HEK293 (cell line): ENCODE data around the gene NCDN.

Experiments
- CTCF ChIA-PET: fragments of 350-600 bp; formaldehyde crosslinking; extraction: SDS; loops from one replicate; lab custom pipeline; 2021; ENCODE audit warnings: antibody characterized with exemption; lab: Yijun Ruan, JAX
- POLR2A ChIA-PET: fragments of 300-600 bp; formaldehyde crosslinking; extraction: SDS; loops from one replicate; lab custom pipeline; 2020; ENCODE audit warnings: antibody characterized with exemption, inconsistent platforms; lab: Yijun Ruan, JAX
- H3K27ac ChIP-seq: fragments of 200-500 bp; sonication (Bioruptor generic); 2 replicates; pipeline ENCODE4 v1.5.1; 2014; ENCODE audit warnings: low read depth, low read length, control low read depth, inconsistent platforms; ENCODE audit errors: extremely low read depth
- H3K36me3 ChIP-seq, 2 experiments: fragments of 200-500 bp in 1 of 2; sonication (Bioruptor generic) in 1 of 2; 1 replicate in 1 of 2; 2 replicates in 1 of 2; pipeline ENCODE4 v1.5.1; 2014 to 2017; ENCODE audit warnings: inconsistent platforms in 2 of 2, low read length in 2 of 2; ENCODE audit not compliant: control insufficient read depth in 2 of 2, insufficient read depth in 1 of 2
- H3K4me1 ChIP-seq: fragments of 200-500 bp; sonication (Bioruptor generic); 2 replicates; pipeline ENCODE4 v1.5.1; 2014; ENCODE audit warnings: mild to moderate bottlenecking, low read length, inconsistent platforms; ENCODE audit not compliant: control insufficient read depth, insufficient read depth
- H3K4me3 ChIP-seq: 2 replicates; pipeline ENCODE4 v1.5.1; 2011; ENCODE audit warnings: low read depth, mild to moderate bottlenecking, control low read depth, low read length, moderate library complexity
- H3K9me3 ChIP-seq: fragments of 200-500 bp; sonication (Bioruptor generic); 2 replicates; pipeline ENCODE4 v1.5.1; 2014; ENCODE audit warnings: low read depth, low read length, inconsistent platforms; ENCODE audit not compliant: control insufficient read depth, insufficient read depth
- ZBTB17 ChIP-seq: fragments of 450-650 bp; formaldehyde crosslinking; IDR thresholded peaks from 2 replicates; pipeline ENCODE4 v1.5.1; 2016; ENCODE audit warnings: missing biosample characterization, missing genetic modification characterization
- ZBTB8A ChIP-seq: fragments of 450-650 bp; formaldehyde crosslinking; IDR thresholded peaks from 2 replicates; pipeline ENCODE4 v1.5.1; 2016; ENCODE audit warnings: missing biosample characterization, missing genetic modification characterization
- ZFP3 ChIP-seq: fragments of 450-650 bp; formaldehyde crosslinking; IDR thresholded peaks from 2 replicates; pipeline ENCODE4 v1.5.1; 2016; ENCODE audit warnings: low read depth, missing biosample characterization, missing genetic modification characterization
- ZNF175 ChIP-seq: fragments of 450-650 bp; formaldehyde crosslinking; IDR thresholded peaks from 2 replicates; pipeline ENCODE4 v1.5.1; 2016; ENCODE audit warnings: missing biosample characterization, missing genetic modification characterization
- ZNF433 ChIP-seq: fragments of 450-650 bp; formaldehyde crosslinking; IDR thresholded peaks from 2 replicates; pipeline ENCODE4 v1.5.1; 2016; ENCODE audit warnings: missing biosample characterization, missing genetic modification characterization, low read depth
- ZNF501 ChIP-seq: fragments of 450-650 bp; formaldehyde crosslinking; IDR thresholded peaks from 2 replicates; pipeline ENCODE4 v1.5.1; 2016; ENCODE audit warnings: missing biosample characterization, missing genetic modification characterization
- ZNF596 ChIP-seq: fragments of 450-650 bp; IDR thresholded peaks from 2 replicates; pipeline ENCODE4 v1.5.0; 2018; ENCODE audit warnings: missing biosample characterization, mild to moderate bottlenecking, missing genetic modification characterization, moderate library complexity
- ZNF600 ChIP-seq: fragments of 450-650 bp; formaldehyde crosslinking; IDR thresholded peaks from 2 replicates; pipeline ENCODE4 v1.5.1; 2016; ENCODE audit warnings: missing biosample characterization, missing genetic modification characterization
- ZNF621 ChIP-seq: fragments of 450-650 bp; formaldehyde crosslinking; IDR thresholded peaks from 2 replicates; pipeline ENCODE4 v1.5.1; 2017; ENCODE audit warnings: missing biosample characterization, missing genetic modification characterization
- TF ChIP-seq, protein P1 (sequence below): fragments of 450-650 bp; formaldehyde crosslinking; IDR thresholded peaks from 2 replicates; pipeline ENCODE4 v1.5.1; 2016; ENCODE audit warnings: missing biosample characterization, missing genetic modification characterization
- TF ChIP-seq, protein P2 (sequence below): fragments of 450-650 bp; formaldehyde crosslinking; IDR thresholded peaks from 2 replicates; pipeline ENCODE4 v1.5.1; 2016; ENCODE audit warnings: missing biosample characterization, missing genetic modification characterization
- TF ChIP-seq, protein P3 (sequence below): fragments of 450-650 bp; formaldehyde crosslinking; IDR thresholded peaks from 2 replicates; pipeline ENCODE4 v1.5.1; 2016; ENCODE audit warnings: missing biosample characterization, missing genetic modification characterization, low read depth
- TF ChIP-seq, protein P4 (sequence below): fragments of 450-650 bp; formaldehyde crosslinking; IDR thresholded peaks from 2 replicates; pipeline ENCODE4 v1.5.1; 2016; ENCODE audit warnings: missing biosample characterization, missing genetic modification characterization
- TF ChIP-seq, protein P5 (sequence below): fragments of 450-650 bp; formaldehyde crosslinking; IDR thresholded peaks from 2 replicates; pipeline ENCODE4 v1.5.1; 2017; ENCODE audit warnings: missing biosample characterization, missing genetic modification characterization
- TF ChIP-seq, protein P6 (sequence below): fragments of 450-650 bp; formaldehyde crosslinking; IDR thresholded peaks from 2 replicates; pipeline ENCODE4 v1.5.1; 2017; ENCODE audit warnings: missing biosample characterization, mild to moderate bottlenecking, missing genetic modification characterization, moderate library complexity

NCDN gene

DNA sequence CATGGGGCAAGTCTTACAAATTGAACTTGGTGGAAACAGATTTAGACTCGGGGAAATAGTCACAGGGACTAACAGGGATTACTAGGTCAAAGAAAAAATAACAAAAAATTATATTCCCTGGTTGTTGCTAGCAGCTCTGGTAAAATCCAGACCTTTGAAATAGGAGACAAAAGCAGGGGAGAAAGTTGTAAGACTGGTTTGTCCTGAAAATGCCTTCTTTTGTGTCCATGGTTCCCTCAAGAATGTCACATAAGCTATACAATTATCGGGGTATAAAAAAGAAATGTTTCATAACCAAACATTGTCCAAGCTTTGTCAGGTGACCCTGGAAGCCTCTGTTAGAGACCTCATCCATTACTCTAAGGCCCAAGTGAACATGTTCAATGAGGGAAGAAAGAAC is 33.5 kb upstream of the NCDN start:
- Histone ChIP-seq H3K27ac (no peak overlapping the region), H3K36me3 (no peaks in the 10 kb centered on the region), H3K4me1 (no peaks in the 10 kb centered on the region), H3K4me3 (no peak overlapping the region), H3K9me3 (no peaks in the 10 kb centered on the region)
- ChIA-PET CTCF (interaction anchor here (0.8 kb wide), 1 partner anchor 8 kb away, joined by 3 read pairs; no protein-coding TSS in a partner anchor), POLR2A (no interaction called here)
- TF ChIP-seq, protein P1, sequence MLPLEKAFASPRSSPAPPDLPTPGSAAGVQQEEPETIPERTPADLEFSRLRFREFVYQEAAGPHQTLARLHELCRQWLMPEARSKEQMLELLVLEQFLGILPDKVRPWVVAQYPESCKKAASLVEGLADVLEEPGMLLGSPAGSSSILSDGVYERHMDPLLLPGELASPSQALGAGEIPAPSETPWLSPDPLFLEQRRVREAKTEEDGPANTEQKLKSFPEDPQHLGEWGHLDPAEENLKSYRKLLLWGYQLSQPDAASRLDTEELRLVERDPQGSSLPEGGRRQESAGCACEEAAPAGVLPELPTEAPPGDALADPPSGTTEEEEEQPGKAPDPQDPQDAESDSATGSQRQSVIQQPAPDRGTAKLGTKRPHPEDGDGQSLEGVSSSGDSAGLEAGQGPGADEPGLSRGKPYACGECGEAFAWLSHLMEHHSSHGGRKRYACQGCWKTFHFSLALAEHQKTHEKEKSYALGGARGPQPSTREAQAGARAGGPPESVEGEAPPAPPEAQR (tag by site-specific recombination) = no peak
- TF ChIP-seq, protein P2, sequence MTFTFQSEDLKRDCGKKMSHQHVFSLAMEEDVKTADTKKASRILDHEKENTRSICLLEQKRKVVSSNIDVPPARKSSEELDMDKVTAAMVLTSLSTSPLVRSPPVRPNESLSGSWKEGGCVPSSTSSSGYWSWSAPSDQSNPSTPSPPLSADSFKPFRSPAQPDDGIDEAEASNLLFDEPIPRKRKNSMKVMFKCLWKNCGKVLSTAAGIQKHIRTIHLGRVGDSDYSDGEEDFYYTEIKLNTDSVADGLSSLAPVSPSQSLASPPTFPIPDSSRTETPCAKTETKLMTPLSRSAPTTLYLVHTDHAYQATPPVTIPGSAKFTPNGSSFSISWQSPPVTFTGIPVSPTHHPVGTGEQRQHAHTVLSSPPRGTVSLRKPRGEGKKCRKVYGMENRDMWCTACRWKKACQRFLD (tag by site-specific recombination) = no peak
- TF ChIP-seq, protein P3, sequence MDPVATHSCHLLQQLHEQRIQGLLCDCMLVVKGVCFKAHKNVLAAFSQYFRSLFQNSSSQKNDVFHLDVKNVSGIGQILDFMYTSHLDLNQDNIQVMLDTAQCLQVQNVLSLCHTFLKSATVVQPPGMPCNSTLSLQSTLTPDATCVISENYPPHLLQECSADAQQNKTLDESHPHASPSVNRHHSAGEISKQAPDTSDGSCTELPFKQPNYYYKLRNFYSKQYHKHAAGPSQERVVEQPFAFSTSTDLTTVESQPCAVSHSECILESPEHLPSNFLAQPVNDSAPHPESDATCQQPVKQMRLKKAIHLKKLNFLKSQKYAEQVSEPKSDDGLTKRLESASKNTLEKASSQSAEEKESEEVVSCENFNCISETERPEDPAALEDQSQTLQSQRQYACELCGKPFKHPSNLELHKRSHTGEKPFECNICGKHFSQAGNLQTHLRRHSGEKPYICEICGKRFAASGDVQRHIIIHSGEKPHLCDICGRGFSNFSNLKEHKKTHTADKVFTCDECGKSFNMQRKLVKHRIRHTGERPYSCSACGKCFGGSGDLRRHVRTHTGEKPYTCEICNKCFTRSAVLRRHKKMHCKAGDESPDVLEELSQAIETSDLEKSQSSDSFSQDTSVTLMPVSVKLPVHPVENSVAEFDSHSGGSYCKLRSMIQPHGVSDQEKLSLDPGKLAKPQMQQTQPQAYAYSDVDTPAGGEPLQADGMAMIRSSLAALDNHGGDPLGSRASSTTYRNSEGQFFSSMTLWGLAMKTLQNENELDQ (tag by site-specific recombination) = no peak
- TF ChIP-seq ZNF600 (tag by site-specific recombination) = no peak

DNA sequence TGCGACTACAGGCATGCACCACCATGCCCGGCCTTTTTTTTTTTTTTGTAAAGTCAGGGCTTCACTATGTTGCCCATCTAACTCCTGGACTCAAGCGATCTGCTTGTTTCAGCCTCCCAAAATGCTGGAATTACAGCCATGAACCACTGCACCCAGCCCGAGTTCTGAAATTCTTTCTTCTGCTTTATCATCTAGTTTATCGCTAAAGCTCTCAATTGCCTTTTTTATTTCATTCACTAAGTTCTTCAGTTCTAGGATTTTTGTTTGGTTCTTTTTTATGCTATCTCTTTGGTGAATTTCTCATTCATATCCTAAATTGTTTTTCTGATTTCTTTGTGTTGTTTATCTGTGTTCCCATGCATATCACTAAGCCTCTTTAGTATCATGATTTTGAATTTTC is 27.4 kb upstream of the NCDN start:
- POLR2A ChIA-PET = no interaction called here

More for the DNA sequence above, 27.4 kb upstream of the NCDN start:
- no peak overlapping the region for H3K27ac ChIP-seq
- CTCF ChIA-PET = interaction anchor here (0.7 kb wide), 1 partner anchor 14 kb away, joined by 4 read pairs; no protein-coding TSS in a partner anchor
- no peaks in the 10 kb centered on the region for H3K9me3 ChIP-seq
- H3K4me3 ChIP-seq = no peak overlapping the region
- H3K36me3 ChIP-seq = peaks cover 0 to 21% of the 10 kb centered on the region in 2 experiments; a peak in 2 of 3 replicates
- H3K4me1 ChIP-seq = no peaks in the 10 kb centered on the region
- TF ChIP-seq ZNF175 (tag by site-specific recombination) (no peak), ZBTB8A (tag by site-specific recombination) (no peak), ZNF501 (tag by site-specific recombination) (no peak), ZNF596 (tag by site-specific recombination) (no peak), ZNF621 (no peak), ZBTB17 (tag by site-specific recombination) (no peak), ZNF433 (no peak), ZFP3 (tag by site-specific recombination) (no peak)
- TF ChIP-seq, protein P4, sequence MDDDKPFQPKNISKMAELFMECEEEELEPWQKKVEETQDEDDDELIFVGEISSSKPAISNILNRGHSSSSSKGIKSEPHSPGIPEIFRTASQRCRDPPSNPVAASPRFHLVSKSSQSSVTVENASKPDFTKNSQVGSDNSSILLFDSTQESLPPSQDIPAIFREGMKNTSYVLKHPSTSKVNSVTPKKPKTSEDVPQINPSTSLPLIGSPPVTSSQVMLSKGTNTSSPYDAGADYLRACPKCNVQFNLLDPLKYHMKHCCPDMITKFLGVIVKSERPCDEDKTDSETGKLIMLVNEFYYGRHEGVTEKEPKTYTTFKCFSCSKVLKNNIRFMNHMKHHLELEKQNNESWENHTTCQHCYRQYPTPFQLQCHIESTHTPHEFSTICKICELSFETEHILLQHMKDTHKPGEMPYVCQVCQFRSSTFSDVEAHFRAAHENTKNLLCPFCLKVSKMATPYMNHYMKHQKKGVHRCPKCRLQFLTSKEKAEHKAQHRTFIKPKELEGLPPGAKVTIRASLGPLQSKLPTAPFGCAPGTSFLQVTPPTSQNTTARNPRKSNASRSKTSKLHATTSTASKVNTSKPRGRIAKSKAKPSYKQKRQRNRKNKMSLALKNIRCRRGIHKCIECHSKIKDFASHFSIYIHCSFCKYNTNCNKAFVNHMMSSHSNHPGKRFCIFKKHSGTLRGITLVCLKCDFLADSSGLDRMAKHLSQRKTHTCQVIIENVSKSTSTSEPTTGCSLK (tag by site-specific recombination) = no peak
- TF ChIP-seq, protein P5, sequence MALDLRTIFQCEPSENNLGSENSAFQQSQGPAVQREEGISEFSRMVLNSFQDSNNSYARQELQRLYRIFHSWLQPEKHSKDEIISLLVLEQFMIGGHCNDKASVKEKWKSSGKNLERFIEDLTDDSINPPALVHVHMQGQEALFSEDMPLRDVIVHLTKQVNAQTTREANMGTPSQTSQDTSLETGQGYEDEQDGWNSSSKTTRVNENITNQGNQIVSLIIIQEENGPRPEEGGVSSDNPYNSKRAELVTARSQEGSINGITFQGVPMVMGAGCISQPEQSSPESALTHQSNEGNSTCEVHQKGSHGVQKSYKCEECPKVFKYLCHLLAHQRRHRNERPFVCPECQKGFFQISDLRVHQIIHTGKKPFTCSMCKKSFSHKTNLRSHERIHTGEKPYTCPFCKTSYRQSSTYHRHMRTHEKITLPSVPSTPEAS (tag by site-specific recombination) = no peak
- TF ChIP-seq, protein P6, sequence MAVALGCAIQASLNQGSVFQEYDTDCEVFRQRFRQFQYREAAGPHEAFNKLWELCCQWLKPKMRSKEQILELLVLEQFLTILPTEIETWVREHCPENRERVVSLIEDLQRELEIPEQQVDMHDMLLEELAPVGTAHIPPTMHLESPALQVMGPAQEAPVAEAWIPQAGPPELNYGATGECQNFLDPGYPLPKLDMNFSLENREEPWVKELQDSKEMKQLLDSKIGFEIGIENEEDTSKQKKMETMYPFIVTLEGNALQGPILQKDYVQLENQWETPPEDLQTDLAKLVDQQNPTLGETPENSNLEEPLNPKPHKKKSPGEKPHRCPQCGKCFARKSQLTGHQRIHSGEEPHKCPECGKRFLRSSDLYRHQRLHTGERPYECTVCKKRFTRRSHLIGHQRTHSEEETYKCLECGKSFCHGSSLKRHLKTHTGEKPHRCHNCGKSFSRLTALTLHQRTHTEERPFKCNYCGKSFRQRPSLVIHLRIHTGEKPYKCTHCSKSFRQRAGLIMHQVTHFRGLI (tag by site-specific recombination) = no peak
